ENCODE measurements around the gene FMN1.

- no peak for TF ChIP-seq EP300 (IDR thresholded peaks at IDR 0.05)
- TF ChIP-seq CTCF (IDR thresholded peaks at IDR 0.05): no peak
- TF ChIP-seq POLR2A (IDR thresholded peaks at IDR 0.05): no peak
- no peak for TF ChIP-seq POLR2AphosphoS5 (IDR thresholded peaks at IDR 0.05)
These were observed 95.3 kb downstream of the FMN1 start for GRCh38 chr15:33099213-33099612.
